Heart left ventricle (tissue), 13 donors: ENCODE data around the gene CCBE1.

Experiments
- CTCF ChIP-seq, 12 donors: fragments of 200-600 bp; sonication (generic) in 4 of 12; IDR thresholded peaks; one replicate each; pipeline versions ENCODE4 v1.5.0 to v1.8.0; 2018 to 2022; ENCODE audit warnings: antibody characterized with exemption in 12 of 12, mild to moderate bottlenecking in 5 of 12
- POLR2A ChIP-seq, 2 donors: fragments of 450-650 bp; IDR thresholded peaks; one replicate each; pipeline ENCODE4 v1.6.1; 2017; ENCODE audit warnings: antibody characterized with exemption in 2 of 2, mild to moderate bottlenecking in 2 of 2, moderate library complexity in 2 of 2
- donor health status: ischemic (EF 13 %, LVEDD 7.1; RV severe dilation, severe dysfunction).
- donor health status: DM: no; HTN: yes; CAD: no.
- donor health status: DM: no; HTN: no; CAD: no.
- donor health status: ischemic (EF 25% LVEDD 6.9; RV normal size, moderate dysfunction).
- donor health status: ischemic (EF 25% LVEDD 5.7; RV mildly dilated, moderate dysfunction).
- donor health status: ischemic (EF 35%, LVEDD 5.7; RV mildly dilated, moderate dysfunction).
- donor health status: nonischemic (EF 11% LVEDD 7.7; RV severe dilation, severe dysfunction).
- donor health status: DM: yes; HTN: yes; CAD: no.
- donor health status: PGD.
- donor health status: ischemic (EF 29% LVEDD 5.4; RV normal size, mild dysfunction).
- donor health status: nonischemic (EF 23%, LVEDD 6.1; RV moderate dilation, normal function).

- TF ChIP-seq CTCF (IDR thresholded peaks at IDR 0.05) (no peak), POLR2A (IDR thresholded peaks at IDR 0.05) (no peak)
These were observed 312.0 kb downstream of the CCBE1 start for GRCh38 chr18:59385191-59385590.
